HFF-Myc (cell line): ENCODE results near the gene ITGAX.

Experiments used
- DNase-seq: peaks from one replicate; pipeline ENCODE4 v3.0.0-alpha.2; 2011; ENCODE audit warnings: low read depth; ENCODE audit errors: extremely low read depth
- H3K4me3 ChIP-seq: replicated peaks from 2 replicates; pipeline ENCODE4 v1.5.1; 2011; ENCODE audit warnings: low read depth, mild to moderate bottlenecking, control low read depth, low read length
- CTCF ChIP-seq: IDR thresholded peaks from 2 replicates; pipeline ENCODE4 v1.5.1; 2012; ENCODE audit warnings: mild to moderate bottlenecking, low read depth, low read length, control low read depth; ENCODE audit errors: missing control alignments

Gene ITGAX

DNA sequence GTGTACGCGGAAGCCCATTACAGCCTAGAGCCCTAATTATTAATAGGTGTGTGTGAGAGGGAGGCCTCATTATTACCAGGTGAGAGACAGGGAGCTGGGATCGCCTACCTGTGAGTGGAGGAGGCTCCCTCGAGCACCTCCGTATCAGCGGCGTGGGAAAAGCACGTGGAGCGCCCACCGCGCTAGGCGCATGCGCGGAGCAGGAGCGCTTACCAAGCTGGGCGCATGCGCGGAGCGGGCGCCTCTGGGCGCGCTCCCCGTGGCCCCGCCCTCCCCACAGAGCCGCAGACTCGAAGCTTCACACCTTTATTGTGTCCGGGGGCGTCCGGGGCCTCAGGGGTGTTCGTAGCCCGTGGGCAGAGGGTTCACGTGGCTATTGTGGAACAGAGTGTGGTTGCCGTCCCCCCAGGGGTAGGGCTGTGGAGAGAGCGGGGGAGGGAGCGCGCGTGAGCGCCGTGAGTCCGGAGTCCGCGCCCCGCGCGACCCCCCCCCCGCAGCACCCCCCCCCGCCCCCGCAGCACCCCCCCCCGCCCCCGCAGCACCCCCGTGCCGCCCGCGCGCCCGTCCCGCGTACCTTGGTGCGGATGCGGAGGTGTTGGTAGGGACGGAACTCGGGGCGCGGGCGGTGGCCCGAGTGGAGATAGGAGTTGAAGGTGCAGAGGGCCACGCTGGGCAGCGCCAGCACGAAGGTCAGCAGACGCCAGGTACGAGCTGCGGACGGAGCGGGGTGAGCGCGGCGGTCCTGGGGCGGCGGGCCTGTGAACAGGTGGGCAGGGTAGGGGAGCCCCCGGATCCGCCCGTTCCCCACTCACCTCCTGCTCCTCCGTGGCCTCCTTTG is 72.7 kb downstream of the ITGAX start:
- H3K4me3 ChIP-seq = no peak overlapping the region
- no peak for DNase-seq

GRCh38 chr16:31428279-31428597 is 73.3 kb downstream of the ITGAX start, which contains the start of gene COX6A2:
COX6A2 (minus strand) TSS chr16:31428360; CDS start chr16:31428325, 35 bp downstream.
- H3K4me3 ChIP-seq = no peak within 1 kb of the TSS
- TF ChIP-seq CTCF = no peak
- DNase-seq = no peak

More for the DNA sequence above, 72.7 kb downstream of the ITGAX start:
- TF ChIP-seq CTCF = no peak

DNA sequence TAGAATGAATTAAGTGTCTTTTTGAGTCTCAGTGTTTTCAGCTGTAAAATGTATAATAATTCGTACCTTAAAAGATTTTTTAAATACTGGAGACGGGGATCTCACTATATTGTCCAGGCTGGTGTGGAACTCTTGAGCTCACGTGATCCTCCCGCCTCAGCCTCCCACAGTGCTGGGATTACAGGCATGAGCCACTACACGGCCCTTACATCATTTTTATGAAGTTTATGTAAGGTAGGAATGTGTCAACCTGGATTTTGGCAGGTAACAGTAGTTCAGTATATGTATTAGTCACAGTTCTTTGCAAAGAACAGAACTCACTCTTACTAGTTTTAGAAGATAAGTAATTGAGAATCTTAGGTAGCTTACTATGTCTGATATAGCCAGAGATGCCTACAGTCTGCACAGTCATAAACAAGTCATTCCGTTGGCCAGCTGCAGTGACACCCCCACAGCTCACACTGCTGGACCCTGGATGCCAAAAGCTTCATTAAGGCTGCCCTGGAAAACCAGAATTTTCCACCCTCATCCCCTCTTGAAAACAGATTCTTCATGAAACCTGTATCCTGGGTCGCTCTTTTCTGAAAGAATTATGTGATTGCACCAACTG is 73.8 kb downstream of the ITGAX start:
- no peak for DNase-seq
- H3K4me3 ChIP-seq = no peak overlapping the region
- no peak for TF ChIP-seq CTCF

- H3K4me3 ChIP-seq = no peak overlapping the region
- no peak for TF ChIP-seq CTCF
- DNase-seq = no peak
These were observed 74.3 kb downstream of the ITGAX start for GRCh38 chr16:31429314-31429713.

DNA sequence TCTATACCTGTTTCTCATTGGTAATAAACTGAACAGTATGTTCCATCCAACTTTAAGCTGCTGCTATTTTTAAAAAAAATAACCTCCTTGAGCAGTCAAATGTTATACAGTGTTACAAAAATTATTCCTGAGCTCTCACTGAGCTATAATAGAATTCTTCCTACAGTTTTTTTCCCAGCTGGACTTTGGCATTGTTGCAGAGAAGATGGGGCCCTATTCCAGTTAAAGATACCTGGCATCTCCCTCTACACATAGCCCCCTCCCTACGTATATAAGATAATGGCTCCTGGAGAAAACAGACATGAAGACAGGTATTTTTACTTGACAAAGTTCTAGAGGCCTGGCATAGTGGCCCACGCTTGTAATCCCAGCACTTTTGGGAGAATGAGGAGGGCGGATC is 74.8 kb downstream of the ITGAX start:
- TF ChIP-seq CTCF = no peak
- DNase-seq = no peak
- H3K4me3 ChIP-seq = no peak overlapping the region

DNA sequence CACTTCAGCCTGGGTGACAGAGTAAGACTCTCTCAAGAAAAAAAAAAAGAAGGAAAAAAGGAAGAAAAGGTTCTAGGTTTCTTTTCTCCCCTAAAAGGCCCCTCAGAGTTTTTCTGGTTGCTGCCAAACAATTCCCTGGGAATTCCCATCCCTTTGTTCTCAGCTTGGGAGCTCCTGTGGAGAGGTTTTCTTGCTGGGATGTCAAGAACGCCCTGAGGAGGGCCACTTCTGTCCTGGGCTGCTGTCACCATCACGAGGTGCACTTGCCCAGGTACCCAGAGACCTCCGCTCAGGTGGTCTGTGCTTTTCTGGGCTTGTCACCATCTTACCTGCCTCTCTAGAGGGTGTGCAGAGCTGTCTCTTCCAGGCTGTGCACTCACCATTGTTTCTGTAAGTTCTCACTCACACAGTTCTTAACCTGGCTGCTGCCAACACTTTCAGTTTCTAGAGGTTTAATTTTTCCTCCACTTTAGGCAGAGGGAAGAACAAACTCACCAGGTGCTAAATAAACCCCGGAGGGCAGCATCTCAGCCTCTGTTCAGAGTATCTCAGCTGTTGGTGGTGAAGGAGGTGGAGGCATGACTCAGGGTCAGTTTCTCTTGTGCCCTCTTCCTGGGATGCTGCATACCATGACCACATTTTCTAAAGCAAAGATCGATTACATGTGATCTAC is 75.5 kb downstream of the ITGAX start:
- no peak for TF ChIP-seq CTCF
- no peak overlapping the region for H3K4me3 ChIP-seq
- DNase-seq = no peak
